PC-9 (cell line): Measurements from ENCODE around the gene ERGIC1. TPM values are rescaled to one million over a fixed set of nuclear protein-coding genes. Genes with fewer than 3 reads are reported as not detected.

Experiments
- BruUV-seq: library from RNA; stranded (reverse); fragments of 400-500 nt; replicated peaks from 2 replicates; lab custom pipeline; 2021; lab: Mats Ljungman, UMichigan
- CTCF ChIA-PET: fragments of 300-600 bp; sonication (Branson Sonifier 250); formaldehyde crosslinking; loops from one replicate; lab custom pipeline; 2022; ENCODE audit warnings: antibody characterized with exemption; lab: Charles Lee
- POLR2A ChIA-PET: fragments of 300-600 bp; sonication (Branson Sonifier 250); formaldehyde crosslinking; loops from one replicate; lab custom pipeline; 2022; ENCODE audit warnings: antibody characterized with exemption; ENCODE audit not compliant: unreplicated experiment; lab: Charles Lee
- DNase-seq, 2 experiments: peaks; one replicate each; pipeline versions ENCODE4 v3.0.0 to v3.0.0-alpha.2; 2015 to 2022; ENCODE audit warnings: mixed read lengths in 1 of 2
- H2AFZ ChIP-seq: fragments of 200-600 bp; sonication (generic); 2 replicates; pipeline ENCODE4 v1.8.1; 2017; ENCODE audit warnings: antibody characterized with exemption
- H3F3A ChIP-seq: fragments of 200-600 bp; sonication (generic); 2 replicates; pipeline ENCODE4 v1.8.1; 2017; ENCODE audit warnings: antibody characterized with exemption, mild to moderate bottlenecking, low read depth; ENCODE audit not compliant: insufficient read depth
- H3K27ac ChIP-seq: fragments of 200-600 bp; sonication (generic); 2 replicates; pipeline ENCODE4 v1.6.1; 2016; ENCODE audit warnings: mixed run types
- H3K27me3 ChIP-seq: fragments of 200-600 bp; sonication (generic); 2 replicates; pipeline ENCODE4 v1.6.1; 2016; ENCODE audit warnings: low read depth, mixed run types; ENCODE audit not compliant: insufficient read depth
- H3K36me3 ChIP-seq: fragments of 200-600 bp; sonication (generic); 2 replicates; pipeline ENCODE4 v1.6.1; 2016; ENCODE audit warnings: low read depth, mixed run types
- H3K4me1 ChIP-seq: fragments of 200-600 bp; sonication (generic); replicated peaks from 2 replicates; pipeline ENCODE4 v1.6.1; 2016; ENCODE audit warnings: mixed run types; ENCODE audit not compliant: insufficient read depth
- H3K4me2 ChIP-seq: fragments of 200-600 bp; sonication (generic); 2 replicates; pipeline ENCODE4 v1.6.1; 2017; ENCODE audit warnings: mixed run types
- H3K4me3 ChIP-seq: fragments of 200-600 bp; sonication (generic); 2 replicates; pipeline ENCODE4 v1.6.1; 2016; ENCODE audit warnings: mixed run types
- H3K79me2 ChIP-seq: fragments of 200-600 bp; sonication (generic); 2 replicates; pipeline ENCODE4 v1.6.1; 2017; ENCODE audit warnings: low read depth, mixed run types
- H3K9me2 ChIP-seq: fragments of 200-600 bp; sonication (generic); 2 replicates; pipeline ENCODE4 v1.8.1; 2017; ENCODE audit warnings: mild to moderate bottlenecking; ENCODE audit not compliant: insufficient read depth
- H3K9me3 ChIP-seq: fragments of 200-600 bp; sonication (generic); 2 replicates; pipeline ENCODE4 v1.8.1; 2016; ENCODE audit warnings: low read depth; ENCODE audit not compliant: insufficient read depth
- H4K20me1 ChIP-seq: fragments of 200-600 bp; sonication (generic); 2 replicates; pipeline ENCODE4 v1.8.1; 2017; ENCODE audit not compliant: insufficient read depth
- CTCF ChIP-seq: fragments of 200-600 bp; sonication (generic); conservative IDR thresholded peaks from 2 replicates; pipeline ENCODE4 v1.6.1; 2017; ENCODE audit warnings: mixed run types, antibody characterized with exemption, mild to moderate bottlenecking, moderate library complexity
- EZH2 ChIP-seq: fragments of 200-600 bp; sonication (generic); IDR thresholded peaks from 2 replicates; pipeline ENCODE4 v1.8.0; 2017; ENCODE audit warnings: antibody characterized with exemption, low read depth
- intact Hi-C: fragments of 100-400 bp; cut with micrococcal nuclease; formaldehyde crosslinking; loops from one replicate; pipeline ENCODE4 v1.10.0; 2022; ENCODE audit not compliant: unreplicated experiment
- total RNA-seq: library from RNA; stranded (reverse); gene quantifications from 2 replicates; pipeline ENCODE4 v1.2.3, GENCODE V29; 2021

ERGIC1 gene
- total RNA-seq, 1 experiment from 2014 or later, result 159 TPM

- Histone ChIP-seq H3K9me3 (no peaks in the 10 kb centered on the region), H3K4me2 (no peak overlapping the region), H3K27me3 (no peaks in the 10 kb centered on the region), H3F3A (peaks cover 41% of the 10 kb centered on the region), H3K79me2 (no peaks in the 10 kb centered on the region), H3K4me1 (peaks cover 34% of the 10 kb centered on the region), H3K36me3 (no peaks in the 10 kb centered on the region), H3K4me3 (no peak overlapping the region), H3K9me2 (no peaks in the 10 kb centered on the region), H4K20me1 (no peaks in the 10 kb centered on the region), H3K27ac (no peak overlapping the region), H2AFZ (no peak overlapping the region)
- TF ChIP-seq EZH2 (no peak), CTCF (no peak)
- DNase-seq, result no peak
- intact Hi-C loops, result no loop called here
- ChIA-PET CTCF (no interaction called here), POLR2A (interaction anchor here (0.5 to 0.6 kb wide), 2 partner anchors 24 to 252 kb away, joined by 3 read pairs; no protein-coding TSS in a partner anchor)
- no TSS peak for BruUV-seq
These were observed 65.4 kb downstream of the ERGIC1 start for GRCh38 chr5:172899436-172899835.

- peaks cover 53% of the 10 kb centered on the region for H3F3A ChIP-seq
- POLR2A ChIA-PET, result no interaction called here
- BruUV-seq, result no TSS peak
- intact Hi-C loops, result no loop called here
- no peak overlapping the region for H3K4me3 ChIP-seq
- CTCF ChIA-PET, result no interaction called here
- H3K4me1 ChIP-seq, result peaks cover 46% of the 10 kb centered on the region
- H3K27ac ChIP-seq, result peak overlapping the region; percentile 99
- peak overlapping the region; percentile 51; the same call in 1 of the 2 replicates for H3K4me2 ChIP-seq
- H3K27me3 ChIP-seq, result no peaks in the 10 kb centered on the region
- H3K36me3 ChIP-seq, result no peaks in the 10 kb centered on the region
- DNase-seq, result no peak
- H3K9me3 ChIP-seq, result no peaks in the 10 kb centered on the region
- no peaks in the 10 kb centered on the region for H4K20me1 ChIP-seq
- TF ChIP-seq CTCF, result no peak
- TF ChIP-seq EZH2, result no peak
- no peaks in the 10 kb centered on the region for H3K9me2 ChIP-seq
- H3K79me2 ChIP-seq, result peaks cover 3% of the 10 kb centered on the region; the same call in 1 of the 2 replicates
- no peak overlapping the region for H2AFZ ChIP-seq
These were observed 67.1 kb downstream of the ERGIC1 start for GRCh38 chr5:172901012-172901780.

- no peaks in the 10 kb centered on the region for H4K20me1 ChIP-seq
- peak overlapping the region; percentile 51 for H3K4me2 ChIP-seq
- BruUV-seq, result no TSS peak
- H3K36me3 ChIP-seq, result no peaks in the 10 kb centered on the region
- H2AFZ ChIP-seq, result no peak overlapping the region
- POLR2A ChIA-PET, result interaction anchor here (0.6 kb wide), 2 partner anchors 125 to 155 kb away, joined by 4 to 5 read pairs; no protein-coding TSS in a partner anchor
- H3K4me3 ChIP-seq, result no peak overlapping the region
- H3F3A ChIP-seq, result peaks cover 55% of the 10 kb centered on the region
- TF ChIP-seq EZH2 (no peak), CTCF (no peak)
- intact Hi-C loops, result loop anchor here (1.0 kb wide), 1 partner anchor 67 kb away; no protein-coding TSS in a partner anchor
- H3K9me3 ChIP-seq, result no peaks in the 10 kb centered on the region
- peak in 1 of 2 experiments; percentile 80 for DNase-seq
- peaks cover 51% of the 10 kb centered on the region for H3K4me1 ChIP-seq
- H3K9me2 ChIP-seq, result no peaks in the 10 kb centered on the region
- H3K27me3 ChIP-seq, result no peaks in the 10 kb centered on the region
- CTCF ChIA-PET, result no interaction called here
- peak overlapping the region; percentile 99 for H3K27ac ChIP-seq
- H3K79me2 ChIP-seq, result peaks cover 8% of the 10 kb centered on the region; the same call in 1 of the 2 replicates
These were observed 67.9 kb downstream of the ERGIC1 start for GRCh38 chr5:172901788-172902496.
